Glomerular endothelial cell (primary cell): ENCODE data around the gene PFN4. TPM values are rescaled to one million over a fixed set of nuclear protein-coding genes. Genes with fewer than 3 reads are reported as not detected.
A peak's percentile ranks its signal among the peaks of the same experiment; 100 is the strongest.

Experiments used
- DNase-seq: peaks from one replicate; pipeline ENCODE4 v3.0.0-alpha.2; 2011; ENCODE audit warnings: low read depth, low spot score; ENCODE audit errors: extremely low read depth
- total RNA-seq: library from RNA; depleted of rRNA; stranded (reverse); fragments of >200 nt; gene quantifications from 2 replicates; pipeline ENCODE4 v1.2.3, GENCODE V29; 2015

PFN4 gene
- total RNA-seq, 1 donor from 2014 or later, result 2.7 TPM

- DNase-seq, result no peak
These were observed 40.2 kb downstream of the PFN4 start for GRCh38 chr2:24082787-24083566.

GRCh38 chr2:24080701-24081100 is 42.4 kb downstream of the PFN4 start:
- no peak for DNase-seq

- no peak for DNase-seq
These were observed 45.3 kb downstream of the PFN4 start for GRCh38 chr2:24077879-24078278.

- no peak for DNase-seq
These were observed 45.6 kb downstream of the PFN4 start for GRCh38 chr2:24077535-24077877.

GRCh38 chr2:24076849-24077534 is 46.1 kb downstream of the PFN4 start:
- no peak for DNase-seq

- peak; percentile 94 for DNase-seq
These were observed 47.0 kb downstream of the PFN4 start, which contains the start of gene SF3B6 for GRCh38 chr2:24075915-24076848. Gene SF3B6 (minus strand): TSS chr2:24076326. CDS start chr2:24076229, 97 bp downstream.

GRCh38 chr2:24075259-24075658 is 47.9 kb downstream of the PFN4 start:
- DNase-seq, result no peak

GRCh38 chr2:24073816-24074215 is 49.3 kb downstream of the PFN4 start:
- DNase-seq, result no peak

GRCh38 chr2:24072259-24072658 is 50.9 kb downstream of the PFN4 start:
- DNase-seq, result no peak

- DNase-seq, result no peak
These were observed 57.8 kb downstream of the PFN4 start for GRCh38 chr2:24065341-24065740.

Other genes with a start within 250 kb of the PFN4 start
- gene ATAD2B, start 196.2 kb downstream of the PFN4 start, total RNA-seq, result 6.5 and 12.7 TPM in 2 replicates
- 10.4 and 12.0 TPM in 2 replicates for gene UBXN2A, start 182.9 kb downstream of the PFN4 start, total RNA-seq
- 0.53 TPM in 1 of 2 replicates, not detected in the other for gene MFSD2B, start 113.2 kb downstream of the PFN4 start, total RNA-seq
- gene WDCP, start 75.9 kb downstream of the PFN4 start, total RNA-seq, result 9.1 and 10.4 TPM in 2 replicates
- gene FKBP1B, start 73.6 kb downstream of the PFN4 start, total RNA-seq, result 14.9 and 18.1 TPM in 2 replicates
- 163 and 169 TPM in 2 replicates for gene SF3B6, start 47.0 kb downstream of the PFN4 start, total RNA-seq
- gene TP53I3, start 38.5 kb downstream of the PFN4 start, total RNA-seq, result 80.3 and 133 TPM in 2 replicates
- 5.3 and 48.4 TPM in 2 replicates for gene FAM228B, start 135 bp upstream of the PFN4 start, total RNA-seq
- not detected in 2 replicates for gene FAM228A, start 51.7 kb upstream of the PFN4 start, total RNA-seq
- 36.7 and 38.1 TPM in 2 replicates for gene ITSN2, start 237.2 kb upstream of the PFN4 start, total RNA-seq